ENCODE data around the gene IMPDH2. TPM values are rescaled to one million over a fixed set of nuclear protein-coding genes. Genes with fewer than 3 reads are reported as not detected.

The IMPDH2 gene
- total and polyA plus RNA-seq, 2 of the 4 experiments (the other 2 are of a cell fraction), result 190 to 296 TPM

DNA sequence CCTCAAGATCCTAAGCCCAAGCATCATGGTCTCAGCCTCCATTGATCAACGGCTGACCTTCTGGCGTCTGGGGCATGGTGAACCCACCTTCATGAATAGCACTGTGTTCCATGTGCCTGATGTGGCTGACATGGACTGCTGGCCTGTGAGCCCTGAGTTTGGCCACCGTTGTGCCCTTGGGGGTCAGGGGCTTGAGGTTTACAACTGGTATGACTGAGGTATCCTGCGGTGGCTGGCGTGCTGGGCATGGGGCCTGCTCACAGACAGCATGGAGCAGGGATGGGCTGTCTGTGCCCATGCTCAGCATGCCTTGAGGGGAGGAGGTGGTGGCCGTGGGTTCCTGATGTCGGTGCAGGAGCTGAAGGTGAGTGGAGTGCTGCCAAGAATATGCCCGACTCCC lies 14.1 kb downstream of the IMPDH2 start:
- no peak for TF ChIP-seq MAFK (IDR thresholded peaks at IDR 0.05; ENCODE audit: low read depth, low read length)
- TF ChIP-seq MXI1 (IDR thresholded peaks at IDR 0.05; ENCODE audit: borderline replicate concordance, low read depth, low read length), result no peak
- peaks cover 14% of the 10 kb centered on the region for H3K9me1 ChIP-seq (ENCODE audit: insufficient read depth, low read length)
- peaks cover 13 to 85% of the 10 kb centered on the region in 2 experiments; a peak in 3 of 4 replicates for H3K79me1 ChIP-seq (ENCODE audit: low read depth in 1 of 2, low read length in 2 of 2)
- H3K18ac ChIP-seq (ENCODE audit: low read depth, low read length), result no peak overlapping the region
- WGBS, 2 experiments (ENCODE audit: extremely low coverage in 2 of 2, insufficient read length in 1 of 2), result 100% methylated on average over 1 of the region's 8 CpGs; no CpG with 5 or more reads in 1 of the 2 experiments
- no peak overlapping the region for H3K4me2 ChIP-seq (ENCODE audit: low read depth, low read length)
- H4K20me1 ChIP-seq (ENCODE audit: insufficient read depth, low read length), result peaks cover 41% of the 10 kb centered on the region
- H3K9ac ChIP-seq (ENCODE audit: low read depth, low read length), result no peak overlapping the region
- H3K23ac ChIP-seq (ENCODE audit: low read depth, low read length), result no peak overlapping the region
- no TSS peak for BruUV-seq (replicated peaks)
- H3K4me1 ChIP-seq (ENCODE audit: control insufficient read depth, insufficient read depth, low read length), result peaks cover 10% of the 10 kb centered on the region
- no peak overlapping the region for H4K5ac ChIP-seq (ENCODE audit: low read depth, low read length)
- H2AFZ ChIP-seq (replicated peaks; ENCODE audit: low read length, poor library complexity), result peak overlapping the region; percentile 29
- H3K14ac ChIP-seq (replicated peaks; ENCODE audit: low read depth, low read length), result no peak overlapping the region
- no peak overlapping the region for H3K27ac ChIP-seq (ENCODE audit: insufficient read depth, low read length)
- intact Hi-C loops (cut with micrococcal nuclease) (no loop called here), in situ Hi-C loops (cut with MboI; ENCODE audit: low sequenced_read_pairs) (no loop called here), dilution Hi-C loops (cut with HindIII; ENCODE audit: low sequenced_read_pairs, unreplicated experiment) (no loop called here)
- no peak overlapping the region for H4K8ac ChIP-seq (ENCODE audit: low read depth in 2 of 2, low read length in 2 of 2)
- no peak overlapping the region for H3K56ac ChIP-seq (ENCODE audit: extremely low read depth, insufficient read depth, low read length)
- H3K4ac ChIP-seq (ENCODE audit: low read depth, low read length), result no peak overlapping the region
- no peak overlapping the region for H2BK15ac ChIP-seq (ENCODE audit: low read depth, low read length)
- no peak overlapping the region for H2BK5ac ChIP-seq (ENCODE audit: low read depth, low read length, poor library complexity, severe bottlenecking)
- DNase-seq, result no peak
- no peaks in the 10 kb centered on the region for H3K9me3 ChIP-seq (ENCODE audit: control insufficient read depth, insufficient read depth, low read length)
- POLR2A ChIA-PET (ENCODE audit: unreplicated experiment), result no interaction called here
- no peak overlapping the region for H4K91ac ChIP-seq (ENCODE audit: insufficient read depth, low read depth, low read length)
- H2AK5ac ChIP-seq (ENCODE audit: low read depth, low read length), result no peak overlapping the region
- H3K36me3 ChIP-seq (ENCODE audit: control insufficient read depth, insufficient read depth, low read length), result peaks cover 52% of the 10 kb centered on the region
- H2BK120ac ChIP-seq (ENCODE audit: low read depth, low read length), result no peak overlapping the region
- no peaks in the 10 kb centered on the region for H3K27me3 ChIP-seq (ENCODE audit: control insufficient read depth, insufficient read depth, low read length)
- CTCF ChIA-PET, result no interaction called here
- peak overlapping the region; percentile 36 for H2AK9ac ChIP-seq (replicated peaks; ENCODE audit: low read depth, low read length, poor library complexity)
- no peak overlapping the region for H3K4me3 ChIP-seq (ENCODE audit: insufficient read depth, low read depth, low read length)
- ATAC-seq (ENCODE audit: low read depth), result no peak
- no peak overlapping the region for H2BK20ac ChIP-seq (ENCODE audit: low read depth, low read length)

Data from IMR-90 (cell line).